Adipocyte (in vitro differentiated cells): ENCODE measurements around the gene VGF.

Source experiments
- DNase-seq: peaks from one replicate; pipeline ENCODE4 v3.0.0-alpha.2; 2015; ENCODE audit warnings: low read depth
- H3K27me3 ChIP-seq: replicated peaks from 2 replicates; pipeline ENCODE4 v1.7.0; 2013; ENCODE audit warnings: mild to moderate bottlenecking, low read length, moderate library complexity; ENCODE audit not compliant: control insufficient read depth, insufficient read depth
- H3K36me3 ChIP-seq: 2 replicates; pipeline ENCODE4 v1.7.0; 2013; ENCODE audit warnings: low read length, mild to moderate bottlenecking, moderate library complexity; ENCODE audit not compliant: control insufficient read depth, insufficient read depth, severe bottlenecking
- H3K4me1 ChIP-seq: 2 replicates; pipeline ENCODE4 v1.7.0; 2013; ENCODE audit warnings: mild to moderate bottlenecking, low read length, moderate library complexity; ENCODE audit not compliant: control insufficient read depth, insufficient read depth
- H3K4me3 ChIP-seq: 2 replicates; pipeline ENCODE4 v1.7.0; 2013; ENCODE audit warnings: mild to moderate bottlenecking, low read length, moderate library complexity
- H3K9ac ChIP-seq: 2 replicates; pipeline ENCODE4 v1.7.0; 2013; ENCODE audit warnings: mild to moderate bottlenecking, low read length, moderate library complexity
- H3K9me3 ChIP-seq: 2 replicates; pipeline ENCODE4 v1.7.0; 2013; ENCODE audit warnings: mild to moderate bottlenecking, low read length, moderate library complexity; ENCODE audit not compliant: control insufficient read depth

Gene VGF

DNA sequence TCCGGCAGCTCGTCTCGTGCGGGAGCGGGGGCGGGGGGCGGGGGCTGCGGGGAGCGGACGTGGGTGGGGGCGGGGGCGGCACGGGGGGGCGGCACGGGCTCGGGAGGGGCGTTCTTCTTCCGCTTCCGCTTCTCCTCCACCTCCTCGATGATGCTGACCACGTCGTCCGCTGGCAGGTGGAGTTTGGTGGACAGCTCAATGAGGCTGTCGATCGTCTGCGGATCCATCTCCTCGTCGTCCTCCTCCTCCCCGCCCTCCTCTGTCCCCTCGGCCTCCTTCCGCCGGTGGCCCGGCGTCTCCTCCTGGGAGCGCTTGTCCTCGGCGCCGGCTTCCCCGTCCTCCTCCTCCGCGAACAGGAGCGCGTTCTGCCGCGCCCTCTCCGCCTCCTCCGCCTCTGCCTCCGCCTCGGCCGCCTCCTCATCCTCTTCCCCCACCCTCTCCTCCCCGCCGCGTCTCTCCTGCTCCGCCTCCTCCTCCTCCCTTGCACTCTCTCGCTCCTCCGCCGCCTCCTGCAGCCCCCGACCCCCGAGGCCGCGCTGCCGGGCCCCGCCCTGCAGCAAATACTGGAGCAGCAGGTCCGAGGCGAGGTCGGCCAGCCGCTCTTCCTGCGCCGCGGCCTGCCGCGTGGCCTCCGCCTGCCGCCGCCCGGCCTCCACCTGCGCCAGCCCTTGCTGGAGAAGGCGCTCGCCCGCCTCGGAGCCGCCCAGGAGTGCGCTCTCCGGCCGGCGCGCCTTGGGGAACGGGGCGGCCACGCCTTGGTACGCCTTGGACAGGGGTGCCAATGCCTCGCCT is 1.9 kb downstream of the VGF start:
- Histone ChIP-seq H3K4me1 (peaks cover 17% of the 10 kb centered on the region), H3K9me3 (no peaks in the 10 kb centered on the region), H3K36me3 (peaks cover 18% of the 10 kb centered on the region), H3K4me3 (peak overlapping the region; percentile 47), H3K9ac (no peak overlapping the region), H3K27me3 (peaks cover 24% of the 10 kb centered on the region)
- DNase-seq, result peak; percentile 37

DNA sequence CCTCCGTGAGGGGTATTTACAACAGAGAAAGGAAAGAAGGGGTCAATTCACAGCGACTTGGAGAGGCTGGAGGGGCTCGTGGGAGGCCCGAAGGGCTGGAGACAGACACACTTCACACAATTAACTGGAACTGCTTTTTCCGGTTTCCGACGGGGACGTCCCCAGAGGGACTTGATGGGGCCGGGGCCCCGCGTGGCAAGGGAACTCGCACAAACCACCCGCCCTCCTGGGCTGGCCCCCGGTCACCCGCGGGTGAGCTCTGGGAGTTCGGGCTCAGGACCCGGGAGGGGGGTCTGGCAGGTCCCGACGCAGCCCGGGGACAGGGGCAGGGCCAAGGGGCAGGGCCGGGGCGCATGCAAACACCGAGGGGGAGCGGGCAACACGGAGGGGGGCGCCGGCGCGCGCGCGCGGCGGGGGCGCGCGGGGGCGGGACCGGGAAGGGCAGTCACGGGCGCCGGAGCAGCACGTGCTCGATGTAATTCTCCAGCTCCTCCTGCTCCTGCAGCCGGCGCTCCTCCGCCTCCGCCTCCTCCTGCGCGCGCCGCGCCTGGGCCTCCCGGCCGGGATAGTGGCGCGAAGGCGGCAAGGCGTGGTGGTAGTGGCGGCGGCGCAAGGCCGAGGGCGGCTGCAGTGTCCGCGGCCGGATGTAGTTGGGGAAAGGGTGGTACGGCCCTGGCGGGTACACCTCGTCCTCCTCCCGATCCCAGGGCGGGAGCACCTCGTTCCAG is 2.7 kb downstream of the VGF start:
- no peak overlapping the region for H3K4me3 ChIP-seq
- peak; percentile 67 for DNase-seq
- H3K9me3 ChIP-seq, result no peaks in the 10 kb centered on the region
- peaks cover 17% of the 10 kb centered on the region for H3K27me3 ChIP-seq
- H3K36me3 ChIP-seq, result peaks cover 24% of the 10 kb centered on the region
- no peak overlapping the region for H3K9ac ChIP-seq
- peaks cover 17% of the 10 kb centered on the region for H3K4me1 ChIP-seq

DNA sequence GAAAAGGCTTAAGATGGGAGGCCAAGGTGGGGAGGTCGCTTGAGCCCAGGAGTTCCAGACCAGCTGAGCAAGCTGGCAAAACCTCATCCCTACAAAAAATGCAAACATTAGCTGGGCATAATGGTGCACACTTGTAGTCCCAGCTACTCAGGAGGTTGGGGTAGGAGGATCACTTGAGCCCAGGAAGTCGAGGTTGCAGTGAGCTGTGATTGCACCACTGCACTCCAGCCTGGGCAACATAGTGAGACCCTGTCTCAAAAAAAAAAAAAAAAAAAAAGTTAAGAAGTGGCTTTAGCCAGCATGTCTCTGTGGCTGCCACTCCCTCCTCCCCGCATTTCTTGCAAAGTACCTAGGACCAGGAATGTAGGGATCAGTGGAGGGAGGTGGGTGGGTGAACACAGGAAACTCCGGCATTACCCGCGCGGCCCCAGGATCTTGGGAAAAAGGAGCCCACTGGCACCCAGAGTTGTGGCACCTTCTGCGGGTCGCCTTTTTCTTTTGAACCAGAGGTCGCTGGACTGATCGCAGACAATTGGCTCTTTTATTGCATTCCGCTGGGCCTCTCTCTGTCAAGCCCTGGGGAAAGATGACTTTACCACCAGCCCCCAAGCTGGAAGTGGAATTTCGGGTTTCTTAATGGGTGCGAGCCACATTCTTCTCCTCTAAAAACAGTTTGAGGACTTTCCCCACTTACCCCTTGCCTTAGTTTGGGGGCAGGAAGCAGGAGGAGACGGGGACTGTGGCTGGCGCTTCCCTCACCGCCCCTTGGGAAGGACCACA is 3.5 kb downstream of the VGF start:
- Histone ChIP-seq H3K4me3 (no peak overlapping the region), H3K4me1 (peaks cover 17% of the 10 kb centered on the region), H3K36me3 (peaks cover 33% of the 10 kb centered on the region), H3K9me3 (no peaks in the 10 kb centered on the region), H3K9ac (no peak overlapping the region), H3K27me3 (peaks cover 8% of the 10 kb centered on the region)
- no peak for DNase-seq

DNA sequence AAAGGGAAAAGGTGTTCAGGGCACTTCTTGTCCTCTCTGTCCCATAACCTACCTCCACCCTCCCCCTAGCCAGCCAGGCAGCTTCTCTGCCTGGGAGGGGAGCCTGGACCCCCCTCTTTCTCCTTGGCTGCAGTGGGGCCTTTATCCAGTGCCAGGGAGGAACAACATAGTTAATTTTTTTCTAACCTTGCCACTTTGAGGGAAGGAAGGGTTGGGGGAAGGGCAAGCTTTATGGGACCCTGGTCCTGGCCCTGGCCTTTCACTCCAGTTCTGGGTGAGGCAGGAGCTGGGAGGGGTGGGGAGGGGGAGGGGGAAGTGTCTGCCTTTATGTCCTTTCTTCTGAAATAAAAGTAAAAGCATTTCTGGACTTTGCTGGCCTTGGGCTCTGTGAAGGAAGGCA is 4.5 kb downstream of the VGF start:
- H3K4me3 ChIP-seq, result no peak overlapping the region
- peaks cover 4% of the 10 kb centered on the region for H3K27me3 ChIP-seq
- H3K4me1 ChIP-seq, result peaks cover 17% of the 10 kb centered on the region
- no peak for DNase-seq
- H3K9ac ChIP-seq, result no peak overlapping the region
- H3K9me3 ChIP-seq, result no peaks in the 10 kb centered on the region
- H3K36me3 ChIP-seq, result peaks cover 37% of the 10 kb centered on the region

DNA sequence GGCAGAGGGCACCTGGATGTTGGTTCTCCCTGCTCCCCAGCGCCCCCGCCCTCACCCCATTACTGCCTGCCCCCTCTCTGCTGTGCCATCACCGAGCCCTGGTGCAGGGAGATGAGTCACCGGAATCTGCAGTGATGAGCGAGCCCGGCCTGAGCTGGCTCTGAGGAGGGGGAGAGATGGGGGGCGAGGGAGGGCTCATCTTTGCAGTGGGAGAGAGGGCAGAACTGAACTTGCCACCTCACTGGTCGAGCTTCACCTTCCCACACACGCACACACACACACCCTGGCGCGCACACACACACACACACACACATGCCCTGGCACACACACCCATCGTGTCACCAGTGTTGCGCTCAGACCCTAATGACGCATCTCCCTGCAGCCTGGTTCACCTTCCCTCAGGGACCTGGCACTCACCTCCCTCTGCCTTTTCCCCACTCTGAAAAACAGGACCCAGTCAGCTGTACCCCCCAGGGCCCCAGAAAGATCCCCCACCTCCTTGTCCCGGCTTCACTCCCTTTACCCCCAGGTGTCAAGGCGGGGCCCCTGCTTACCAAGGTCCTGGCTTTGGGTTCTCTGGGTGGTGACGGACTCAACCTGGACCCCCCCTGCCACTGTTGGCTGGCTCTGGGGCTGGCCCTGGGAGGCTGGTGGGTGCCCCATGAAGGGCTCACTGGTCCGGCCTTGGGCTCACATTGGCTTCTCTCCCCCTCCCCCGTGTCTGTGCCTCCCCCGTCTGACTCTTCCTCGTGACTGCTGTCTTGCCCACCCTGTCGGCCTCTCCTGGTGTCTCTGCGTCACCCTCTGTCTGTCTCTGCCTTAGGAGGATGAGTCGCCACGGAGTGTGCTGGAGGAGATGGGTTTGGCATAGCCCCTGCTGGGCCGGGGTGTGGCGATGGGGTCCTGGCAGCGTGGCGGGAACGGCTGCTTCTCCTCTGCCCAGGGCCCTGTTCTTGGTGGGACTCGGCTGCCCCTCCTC is 5.4 kb downstream of the VGF start:
- no peak overlapping the region for H3K4me3 ChIP-seq
- H3K9me3 ChIP-seq, result no peaks in the 10 kb centered on the region
- no peaks in the 10 kb centered on the region for H3K27me3 ChIP-seq
- no peak for DNase-seq
- H3K36me3 ChIP-seq, result peaks cover 37% of the 10 kb centered on the region
- H3K4me1 ChIP-seq, result peaks cover 20% of the 10 kb centered on the region
- no peak overlapping the region for H3K9ac ChIP-seq

DNA sequence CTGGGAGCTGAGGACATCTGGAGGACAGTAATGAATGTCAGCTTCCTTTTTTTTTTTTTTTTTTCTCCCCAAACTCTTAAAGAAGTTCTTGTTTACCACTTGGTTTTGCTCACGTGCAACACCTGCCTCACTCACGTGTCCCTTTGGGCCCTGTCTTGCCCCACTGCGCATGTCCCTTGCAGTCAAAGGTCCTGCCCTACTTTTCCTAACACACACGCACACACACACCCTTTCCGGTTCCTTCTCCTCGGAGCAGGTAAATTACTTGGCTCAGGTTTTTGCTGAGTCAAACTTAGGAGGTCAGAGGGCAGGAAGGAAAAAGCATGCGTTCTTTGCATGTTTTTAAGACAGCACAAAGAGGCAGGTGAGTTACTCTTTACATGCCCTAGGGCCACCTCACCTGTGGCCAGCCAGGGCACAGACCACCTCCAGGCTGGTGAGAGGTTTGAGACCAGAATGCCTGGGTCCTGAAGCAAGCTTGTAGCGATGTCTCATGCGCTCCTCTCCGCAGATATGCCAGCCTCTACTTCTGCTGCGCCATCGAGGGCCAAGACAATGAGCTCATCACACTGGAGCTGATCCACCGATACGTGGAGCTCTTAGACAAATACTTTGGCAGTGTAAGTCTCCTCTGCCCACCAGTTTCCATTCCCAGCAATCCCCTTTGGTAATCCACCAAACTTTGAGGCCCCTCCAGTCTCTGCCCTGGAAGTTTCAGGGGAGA is 8.3 kb downstream of the VGF start:
- peaks cover 37% of the 10 kb centered on the region for H3K36me3 ChIP-seq
- H3K4me1 ChIP-seq, result peaks cover 10% of the 10 kb centered on the region
- no peak overlapping the region for H3K9ac ChIP-seq
- H3K27me3 ChIP-seq, result no peaks in the 10 kb centered on the region
- no peaks in the 10 kb centered on the region for H3K9me3 ChIP-seq
- DNase-seq, result no peak
- H3K4me3 ChIP-seq, result no peak overlapping the region

DNA sequence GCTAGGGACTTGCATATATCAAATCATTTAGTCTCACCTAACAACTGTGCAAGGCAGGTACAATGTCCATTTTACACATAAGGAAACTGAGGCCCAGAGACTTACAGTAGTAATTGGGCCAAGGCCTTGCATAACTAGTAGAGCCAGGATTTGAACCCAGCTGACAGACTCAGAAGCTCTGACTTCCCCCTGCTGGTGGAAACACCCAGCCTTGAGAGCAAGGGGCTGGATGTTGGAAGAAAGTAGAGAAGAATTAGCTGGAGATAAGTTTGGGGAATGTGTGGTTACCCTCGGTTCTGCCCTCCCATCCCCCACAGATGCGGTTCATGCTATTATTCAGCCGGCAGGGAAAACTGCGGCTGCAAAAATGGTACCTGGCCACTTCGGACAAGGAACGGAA is 9.1 kb downstream of the VGF start:
- Histone ChIP-seq H3K9ac (no peak overlapping the region), H3K9me3 (no peaks in the 10 kb centered on the region), H3K4me1 (peaks cover 10% of the 10 kb centered on the region), H3K27me3 (no peaks in the 10 kb centered on the region), H3K4me3 (no peak overlapping the region), H3K36me3 (peaks cover 37% of the 10 kb centered on the region)
- DNase-seq, result no peak

DNA sequence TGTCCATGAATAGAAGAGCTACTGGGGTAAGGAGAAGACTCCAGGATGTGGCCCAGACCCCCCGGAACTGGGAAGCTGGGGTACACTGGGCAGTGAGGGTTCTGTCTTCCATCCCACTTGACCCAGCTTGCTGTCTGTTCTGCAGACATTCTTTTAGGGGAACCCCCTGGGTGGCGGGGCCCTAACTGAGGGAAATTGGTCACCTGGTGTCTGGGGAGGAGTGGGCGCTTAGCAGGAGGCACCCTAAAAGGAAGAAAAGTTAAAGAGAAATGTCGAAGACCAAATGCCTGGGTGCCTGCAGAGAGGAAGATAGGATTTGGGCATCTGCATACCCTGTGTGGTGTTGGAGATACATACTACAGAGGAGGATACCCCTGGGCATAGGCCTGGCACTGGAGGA is 10.1 kb downstream of the VGF start:
- Histone ChIP-seq H3K4me1 (peaks cover 10% of the 10 kb centered on the region), H3K9me3 (no peaks in the 10 kb centered on the region), H3K4me3 (peak overlapping the region; percentile 90), H3K27me3 (no peaks in the 10 kb centered on the region), H3K9ac (peak overlapping the region; percentile 89), H3K36me3 (peaks cover 36% of the 10 kb centered on the region)
- no peak for DNase-seq

DNA sequence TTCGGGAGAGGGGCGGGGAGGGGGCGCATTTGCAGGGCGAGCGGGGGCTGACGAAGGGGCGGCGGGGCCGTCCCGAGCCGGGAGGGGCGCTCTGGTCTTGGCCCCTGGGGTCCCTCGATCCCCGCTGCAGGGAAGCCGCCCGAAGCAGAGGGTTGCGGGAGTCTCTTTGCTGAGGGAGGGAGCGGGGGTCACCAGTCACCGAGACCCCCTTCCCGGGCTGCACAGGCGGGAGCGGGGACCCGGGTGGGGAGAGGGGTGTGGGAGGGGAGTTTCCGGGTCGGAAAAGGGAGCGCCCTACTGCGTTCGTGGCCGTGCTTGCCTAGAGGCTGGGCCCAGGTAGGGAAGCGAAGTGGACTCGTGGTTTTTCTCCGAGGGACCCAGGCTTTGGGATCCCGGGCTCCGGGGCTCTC is 10.7 kb downstream of the VGF start:
- H3K9me3 ChIP-seq, result no peaks in the 10 kb centered on the region

More for the DNA sequence above, 10.7 kb downstream of the VGF start:
- peaks cover 30% of the 10 kb centered on the region for H3K36me3 ChIP-seq
- DNase-seq, result peak; percentile 44
- H3K27me3 ChIP-seq, result no peaks in the 10 kb centered on the region
- peak overlapping the region; percentile 89 for H3K9ac ChIP-seq
- peak overlapping the region; percentile 90 for H3K4me3 ChIP-seq
- H3K4me1 ChIP-seq, result peaks cover 10% of the 10 kb centered on the region
